ENCODE results near the gene SMIM35.

Gene SMIM35

GRCh38 chr11:117986981-117987574 lies 99.7 kb downstream of the SMIM35 start:
- Histone ChIP-seq H3K27me3 (ENCODE audit: insufficient read depth, low read depth, severe bottlenecking) (peaks cover 3% of the 10 kb centered on the region), H3K36me3 (no peaks in the 10 kb centered on the region), H3K4me3 (ENCODE audit: low read depth, low read length) (no peak overlapping the region), H3K9me3 (ENCODE audit: severe bottlenecking) (no peaks in the 10 kb centered on the region), H3K27ac (no peak overlapping the region)
- TF ChIP-seq CTCF (IDR thresholded peaks at IDR 0.05; ENCODE audit: low read depth, low read length): no peak
- DNase-seq: no peak

- DNase-seq: peak; percentile 83
- H3K27ac ChIP-seq: peak within 1 kb of the TSS; percentile 49
- peaks cover 3% of the 10 kb centered on the region for H3K27me3 ChIP-seq (ENCODE audit: insufficient read depth, low read depth, severe bottlenecking)
- no peaks in the 10 kb centered on the region for H3K9me3 ChIP-seq (ENCODE audit: severe bottlenecking)
- H3K4me3 ChIP-seq (ENCODE audit: low read depth, low read length): peak within 1 kb of the TSS; percentile 42
- TF ChIP-seq CTCF (IDR thresholded peaks at IDR 0.05; ENCODE audit: low read depth, low read length): 0 out of 2 replicates have a peak, but pooled peaks have one; percentile 12
- H3K36me3 ChIP-seq: no peaks in the 10 kb centered on the region
Observed at GRCh38 chr11:117985953-117986887, 100.5 kb downstream of the SMIM35 start, which contains the start of gene IL10RA. IL10RA (plus strand) TSS chr11:117986394; CDS start chr11:117986468, 74 bp downstream.

- H3K4me3 ChIP-seq (ENCODE audit: low read depth, low read length): no peak overlapping the region
- H3K27me3 ChIP-seq (ENCODE audit: insufficient read depth, low read depth, severe bottlenecking): peaks cover 3% of the 10 kb centered on the region
- no peak for DNase-seq
- H3K9me3 ChIP-seq (ENCODE audit: severe bottlenecking): no peaks in the 10 kb centered on the region
- no peak overlapping the region for H3K27ac ChIP-seq
- TF ChIP-seq CTCF (IDR thresholded peaks at IDR 0.05; ENCODE audit: low read depth, low read length): no peak
- H3K36me3 ChIP-seq: no peaks in the 10 kb centered on the region
Observed at GRCh38 chr11:117984476-117984875, 102.3 kb downstream of the SMIM35 start.

- DNase-seq: no peak
- H3K36me3 ChIP-seq: no peaks in the 10 kb centered on the region
- TF ChIP-seq CTCF (IDR thresholded peaks at IDR 0.05; ENCODE audit: low read depth, low read length): no peak
Observed at GRCh38 chr11:117983163-117983475, 103.6 kb downstream of the SMIM35 start.

GRCh38 chr11:117980720-117981119 lies 106.0 kb downstream of the SMIM35 start:
- Histone ChIP-seq H3K27ac (no peak overlapping the region), H3K9me3 (ENCODE audit: severe bottlenecking) (no peaks in the 10 kb centered on the region), H3K36me3 (no peaks in the 10 kb centered on the region), H3K27me3 (ENCODE audit: insufficient read depth, low read depth, severe bottlenecking) (no peaks in the 10 kb centered on the region), H3K4me3 (ENCODE audit: low read depth, low read length) (no peak overlapping the region)
- DNase-seq: no peak
- no peak for TF ChIP-seq CTCF (IDR thresholded peaks at IDR 0.05; ENCODE audit: low read depth, low read length)

More at GRCh38 chr11:117983163-117983475, 103.6 kb downstream of the SMIM35 start:
- peaks cover 3% of the 10 kb centered on the region for H3K27me3 ChIP-seq (ENCODE audit: insufficient read depth, low read depth, severe bottlenecking)
- no peak overlapping the region for H3K27ac ChIP-seq
- H3K9me3 ChIP-seq (ENCODE audit: severe bottlenecking): no peaks in the 10 kb centered on the region
- H3K4me3 ChIP-seq (ENCODE audit: low read depth, low read length): no peak overlapping the region

All from WERI-Rb-1 (cell line).